Measurements from ENCODE around the gene MTREX. TPM values are rescaled to one million over a fixed set of nuclear protein-coding genes. Genes with fewer than 3 reads are reported as not detected.

The MTREX gene
- polyA plus RNA-seq, 3 donors = 10.2 to 14.4 (median 12.2) TPM

GRCh38 chr5:55451976-55452375, 144.2 kb downstream of the MTREX start:
- Histone ChIP-seq H3K9ac (ENCODE audit: insufficient read depth, low read length, poor library complexity, severe bottlenecking) (no peak overlapping the region), H3K4me2 (replicated peaks; ENCODE audit: extremely low read depth, low read length, poor library complexity, severe bottlenecking) (no peak overlapping the region), H3K27me3 (ENCODE audit: control insufficient read depth in 2 of 2, insufficient read depth in 2 of 2, low read length in 2 of 2) (no peaks in the 10 kb centered on the region), H3K36me3 (replicated peaks in 1 of 2; ENCODE audit: control insufficient read depth in 1 of 2, insufficient read depth in 2 of 2, low read length in 2 of 2) (no peaks in the 10 kb centered on the region), H3K4me1 (ENCODE audit: control insufficient read depth in 1 of 2, insufficient read depth in 2 of 2, low read length in 2 of 2) (no peaks in the 10 kb centered on the region), H3K79me2 (ENCODE audit: insufficient read depth, low read length) (no peaks in the 10 kb centered on the region), H3K4me3 (replicated peaks in 1 of 3; ENCODE audit: low read depth in 2 of 3, low read length in 3 of 3) (no peak overlapping the region), H4K20me1 (ENCODE audit: insufficient read depth, low read length) (no peaks in the 10 kb centered on the region), H3K27ac (ENCODE audit: low read depth in 1 of 2, low read length in 2 of 2) (no peak overlapping the region), H3K9me3 (replicated peaks in 1 of 2; ENCODE audit: control insufficient read depth in 1 of 2, insufficient read depth in 1 of 2, low read length in 2 of 2) (no peaks in the 10 kb centered on the region), H2AFZ (ENCODE audit: insufficient read depth, low read depth, low read length, poor library complexity, severe bottlenecking) (no peak overlapping the region)
- peaks cover 0 to 3% (median 2%) of the 10 kb centered on the region in 3 donors for H3K27me3 Mint-ChIP-seq (ENCODE audit: low read depth in 3 of 3)
- intact Hi-C loops (cut with micrococcal nuclease) = no loop called here
- WGBS (ENCODE audit: insufficient coverage) = no CpG with 5 or more reads among the region's 2 CpGs
- H3K9me3 Mint-ChIP-seq = peaks cover 0 to 4% (median 0%) of the 10 kb centered on the region in 7 donors
- TF ChIP-seq CTCF (IDR thresholded peaks at IDR 0.05) = no peak
- H3K27ac Mint-ChIP-seq = no peak overlapping the region
- DNase-seq = no peak
- no peaks in the 10 kb centered on the region for H3K36me3 Mint-ChIP-seq
- peaks cover 2% of the 10 kb centered on the region for H3K4me1 Mint-ChIP-seq
- H3K4me3 Mint-ChIP-seq = no peak overlapping the region

GRCh38 chr5:55453211-55453610, 145.4 kb downstream of the MTREX start:
- Mint-ChIP-seq H3K27me3 (ENCODE audit: low read depth in 3 of 3) (peaks cover 0 to 3% (median 2%) of the 10 kb centered on the region in 3 donors), H3K36me3 (no peaks in the 10 kb centered on the region), H3K4me1 (peaks cover 2% of the 10 kb centered on the region), H3K9me3 (peaks cover 0 to 4% (median 0%) of the 10 kb centered on the region in 7 donors), H3K27ac (peak overlapping the region in 1 of 7 donors; percentile 19), H3K4me3 (no peak overlapping the region)
- no peak for TF ChIP-seq CTCF (IDR thresholded peaks at IDR 0.05)
- WGBS (ENCODE audit: insufficient coverage) = no CpG with 5 or more reads among the region's 1 CpG
- H3K4me2 ChIP-seq (replicated peaks; ENCODE audit: extremely low read depth, low read length, poor library complexity, severe bottlenecking) = no peak overlapping the region
- intact Hi-C loops (cut with micrococcal nuclease) = no loop called here
- no peak overlapping the region for H3K4me3 ChIP-seq (replicated peaks in 1 of 3; ENCODE audit: low read depth in 2 of 3, low read length in 3 of 3)
- no peak for DNase-seq
- H3K27me3 ChIP-seq (ENCODE audit: control insufficient read depth in 2 of 2, insufficient read depth in 2 of 2, low read length in 2 of 2) = no peaks in the 10 kb centered on the region
- H3K36me3 ChIP-seq (replicated peaks in 1 of 2; ENCODE audit: control insufficient read depth in 1 of 2, insufficient read depth in 2 of 2, low read length in 2 of 2) = no peaks in the 10 kb centered on the region
- no peaks in the 10 kb centered on the region for H3K9me3 ChIP-seq (replicated peaks in 1 of 2; ENCODE audit: control insufficient read depth in 1 of 2, insufficient read depth in 1 of 2, low read length in 2 of 2)
- no peaks in the 10 kb centered on the region for H3K79me2 ChIP-seq (ENCODE audit: insufficient read depth, low read length)
- no peak overlapping the region for H2AFZ ChIP-seq (ENCODE audit: insufficient read depth, low read depth, low read length, poor library complexity, severe bottlenecking)
- H3K9ac ChIP-seq (ENCODE audit: insufficient read depth, low read length, poor library complexity, severe bottlenecking) = no peak overlapping the region
- H3K27ac ChIP-seq (ENCODE audit: low read depth in 1 of 2, low read length in 2 of 2) = no peak overlapping the region
- H3K4me1 ChIP-seq (ENCODE audit: control insufficient read depth in 1 of 2, insufficient read depth in 2 of 2, low read length in 2 of 2) = no peaks in the 10 kb centered on the region
- no peaks in the 10 kb centered on the region for H4K20me1 ChIP-seq (ENCODE audit: insufficient read depth, low read length)
